ENCODE data around the gene EML6. TPM values are rescaled to one million over a fixed set of nuclear protein-coding genes. Genes with fewer than 3 reads are reported as not detected.

EML6 gene
- polyA plus RNA-seq, 2 donors, result 0.88 to 1.3 TPM

DNA sequence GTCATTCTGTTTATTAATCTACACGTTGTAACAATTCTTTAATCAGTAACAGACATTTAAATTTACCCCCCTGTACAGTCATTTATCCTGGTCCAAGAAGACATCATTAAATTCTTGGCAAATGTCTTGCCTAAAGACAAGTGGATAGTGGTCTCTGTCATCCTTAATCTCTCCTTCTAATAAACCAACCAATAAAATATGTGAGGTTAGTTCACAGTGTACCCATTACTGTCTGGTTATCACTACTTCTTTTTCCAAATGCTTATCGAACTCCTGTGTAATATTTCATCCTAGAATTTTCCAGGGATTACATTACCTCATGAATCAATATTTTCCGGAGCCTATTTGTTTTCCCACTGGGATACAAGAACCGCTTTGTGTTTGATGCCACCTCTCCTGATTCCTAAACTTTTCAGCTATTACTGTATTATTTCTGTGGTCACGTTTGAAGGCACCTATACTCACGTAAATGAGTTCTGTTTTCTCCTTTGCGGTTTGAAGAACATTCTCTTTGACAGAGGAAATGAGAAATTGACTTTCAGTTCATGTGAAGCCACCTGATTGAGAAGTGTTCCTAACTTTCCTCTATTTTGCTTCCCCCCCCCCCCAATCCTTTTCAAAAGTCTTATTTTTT, 195.3 kb downstream of the EML6 start:
- Histone ChIP-seq H3K27ac (ENCODE audit: low read depth in 2 of 2, low read length in 1 of 2) (no peak overlapping the region), H3K27me3 (ENCODE audit: control insufficient read depth in 1 of 2, insufficient read depth in 2 of 2, low read length in 2 of 2) (no peaks in the 10 kb centered on the region), H3K4me1 (ENCODE audit: control insufficient read depth in 2 of 2, insufficient read depth in 2 of 2, low read length in 1 of 2) (no peaks in the 10 kb centered on the region), H3K9me3 (ENCODE audit: control insufficient read depth in 2 of 2, insufficient read depth in 1 of 2, low read depth in 1 of 2, low read length in 1 of 2) (no peaks in the 10 kb centered on the region), H3K4me3 (ENCODE audit: low read depth in 1 of 2, low read length in 2 of 2) (no peak overlapping the region), H3K36me3 (ENCODE audit: control insufficient read depth in 2 of 2, insufficient read depth in 2 of 2, low read length in 1 of 2) (no peaks in the 10 kb centered on the region)
- 79 to 81% methylated on average over 7 of the region's 7 CpGs for WGBS, 2 donors

GRCh38 chr2:54920660-54921059, 197.2 kb downstream of the EML6 start:
- WGBS, 2 donors, result 98 to 100% methylated on average over 1 of the region's 1 CpG
- Histone ChIP-seq H3K36me3 (ENCODE audit: control insufficient read depth in 2 of 2, insufficient read depth in 2 of 2, low read length in 1 of 2) (no peaks in the 10 kb centered on the region), H3K4me1 (ENCODE audit: control insufficient read depth in 2 of 2, insufficient read depth in 2 of 2, low read length in 1 of 2) (no peaks in the 10 kb centered on the region), H3K27ac (ENCODE audit: low read depth in 2 of 2, low read length in 1 of 2) (no peak overlapping the region), H3K9me3 (ENCODE audit: control insufficient read depth in 2 of 2, insufficient read depth in 1 of 2, low read depth in 1 of 2, low read length in 1 of 2) (no peaks in the 10 kb centered on the region), H3K27me3 (ENCODE audit: control insufficient read depth in 1 of 2, insufficient read depth in 2 of 2, low read length in 2 of 2) (no peaks in the 10 kb centered on the region), H3K4me3 (ENCODE audit: low read depth in 1 of 2, low read length in 2 of 2) (no peak overlapping the region)

GRCh38 chr2:54924121-54924520, 200.7 kb downstream of the EML6 start:
- H3K4me1 ChIP-seq (ENCODE audit: control insufficient read depth in 2 of 2, insufficient read depth in 2 of 2, low read length in 1 of 2), result peaks cover 2 to 6% of the 10 kb centered on the region in 2 donors
- H3K36me3 ChIP-seq (ENCODE audit: control insufficient read depth in 2 of 2, insufficient read depth in 2 of 2, low read length in 1 of 2), result no peaks in the 10 kb centered on the region
- H3K27ac ChIP-seq (ENCODE audit: low read depth in 2 of 2, low read length in 1 of 2), result no peak overlapping the region
- no peaks in the 10 kb centered on the region for H3K27me3 ChIP-seq (ENCODE audit: control insufficient read depth in 1 of 2, insufficient read depth in 2 of 2, low read length in 2 of 2)
- H3K4me3 ChIP-seq (ENCODE audit: low read depth in 1 of 2, low read length in 2 of 2), result no peak overlapping the region
- WGBS, 2 donors, result 95 to 97% methylated on average over 1 of the region's 1 CpG
- no peaks in the 10 kb centered on the region for H3K9me3 ChIP-seq (ENCODE audit: control insufficient read depth in 2 of 2, insufficient read depth in 1 of 2, low read depth in 1 of 2, low read length in 1 of 2)

DNA sequence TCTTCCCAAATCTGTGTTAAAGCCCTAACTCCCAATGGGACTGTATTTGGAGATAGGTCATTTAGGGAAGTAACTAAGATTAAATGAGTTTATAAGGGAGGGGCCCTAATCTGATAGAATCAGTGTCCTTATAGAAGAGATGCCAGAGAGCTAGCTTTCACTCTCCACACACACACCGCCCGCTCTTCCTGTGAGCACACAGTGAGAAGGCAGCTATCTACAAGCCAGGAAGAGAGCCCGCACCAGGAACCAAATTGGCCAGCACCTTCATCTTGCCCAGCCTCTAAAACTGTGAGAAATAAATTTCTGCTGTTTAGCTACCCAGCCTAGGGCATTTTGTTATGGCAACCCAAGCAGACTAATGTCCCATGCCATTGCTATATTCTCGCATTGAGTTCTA, 201.6 kb downstream of the EML6 start:
- H3K27ac ChIP-seq (ENCODE audit: low read depth in 2 of 2, low read length in 1 of 2), result no peak overlapping the region
- no peaks in the 10 kb centered on the region for H3K9me3 ChIP-seq (ENCODE audit: control insufficient read depth in 2 of 2, insufficient read depth in 1 of 2, low read depth in 1 of 2, low read length in 1 of 2)
- H3K4me3 ChIP-seq (ENCODE audit: low read depth in 1 of 2, low read length in 2 of 2), result no peak overlapping the region
- peaks cover 2 to 6% of the 10 kb centered on the region in 2 donors for H3K4me1 ChIP-seq (ENCODE audit: control insufficient read depth in 2 of 2, insufficient read depth in 2 of 2, low read length in 1 of 2)
- no peaks in the 10 kb centered on the region for H3K36me3 ChIP-seq (ENCODE audit: control insufficient read depth in 2 of 2, insufficient read depth in 2 of 2, low read length in 1 of 2)
- 95 to 98% methylated on average over 4 of the region's 4 CpGs for WGBS, 2 donors
- H3K27me3 ChIP-seq (ENCODE audit: control insufficient read depth in 1 of 2, insufficient read depth in 2 of 2, low read length in 2 of 2), result no peaks in the 10 kb centered on the region

GRCh38 chr2:54927085-54927750, 203.8 kb downstream of the EML6 start:
- Histone ChIP-seq H3K4me1 (ENCODE audit: control insufficient read depth in 2 of 2, insufficient read depth in 2 of 2, low read length in 1 of 2) (peaks cover 2 to 6% of the 10 kb centered on the region in 2 donors), H3K27ac (ENCODE audit: low read depth in 2 of 2, low read length in 1 of 2) (no peak overlapping the region), H3K9me3 (ENCODE audit: control insufficient read depth in 2 of 2, insufficient read depth in 1 of 2, low read depth in 1 of 2, low read length in 1 of 2) (no peaks in the 10 kb centered on the region), H3K27me3 (ENCODE audit: control insufficient read depth in 1 of 2, insufficient read depth in 2 of 2, low read length in 2 of 2) (no peaks in the 10 kb centered on the region), H3K36me3 (ENCODE audit: control insufficient read depth in 2 of 2, insufficient read depth in 2 of 2, low read length in 1 of 2) (no peaks in the 10 kb centered on the region), H3K4me3 (ENCODE audit: low read depth in 1 of 2, low read length in 2 of 2) (no peak overlapping the region)
- WGBS, 2 donors, result 69 to 84% methylated on average over 8 of the region's 8 CpGs

DNA sequence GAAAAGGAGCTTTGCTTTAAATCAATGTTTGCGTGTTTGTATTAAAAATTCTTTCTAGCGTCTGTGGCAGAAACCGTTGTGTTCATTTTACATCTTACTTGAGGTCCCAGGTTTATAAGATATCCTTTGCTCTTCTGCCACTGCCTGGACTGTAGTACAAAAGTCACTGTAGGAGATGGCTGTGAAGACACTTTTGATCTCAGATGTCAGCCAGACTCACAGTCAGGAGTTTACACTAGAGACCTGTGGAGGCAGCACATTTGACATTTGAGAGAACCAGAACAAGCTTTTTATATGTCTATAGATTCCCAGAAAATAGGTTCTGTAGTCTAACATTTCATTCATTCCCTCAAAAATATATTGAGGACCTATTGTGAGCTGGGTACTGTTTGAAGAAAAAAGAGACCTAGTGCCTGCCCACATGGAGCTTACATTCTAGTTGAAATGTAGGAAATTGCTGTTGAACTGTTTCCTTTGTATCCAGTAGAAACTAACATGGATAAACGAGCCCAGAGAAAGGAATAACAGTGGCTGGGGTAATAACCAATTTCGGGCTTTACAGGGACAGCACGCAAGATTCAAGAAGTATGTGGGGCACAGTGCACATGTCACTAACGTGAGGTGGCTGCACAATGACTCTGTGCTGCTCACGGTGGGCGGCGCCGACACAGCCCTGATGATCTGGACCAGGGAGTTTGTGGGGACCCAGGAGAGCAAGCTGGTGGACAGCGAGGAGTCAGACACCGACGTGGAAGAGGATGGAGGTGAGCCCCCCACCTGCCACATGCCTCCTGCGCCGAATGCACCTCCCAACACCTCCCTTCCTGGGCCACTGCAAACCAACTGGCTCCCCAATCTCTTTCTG, 204.5 kb downstream of the EML6 start:
- WGBS, 2 donors, result 90 to 94% methylated on average over 16 of the region's 16 CpGs
- peak overlapping the region; percentile 51 to 80 for H3K27ac ChIP-seq (ENCODE audit: low read depth in 2 of 2, low read length in 1 of 2)
- no peaks in the 10 kb centered on the region for H3K27me3 ChIP-seq (ENCODE audit: control insufficient read depth in 1 of 2, insufficient read depth in 2 of 2, low read length in 2 of 2)
- no peak overlapping the region for H3K4me3 ChIP-seq (ENCODE audit: low read depth in 1 of 2, low read length in 2 of 2)
- no peaks in the 10 kb centered on the region for H3K9me3 ChIP-seq (ENCODE audit: control insufficient read depth in 2 of 2, insufficient read depth in 1 of 2, low read depth in 1 of 2, low read length in 1 of 2)
- H3K4me1 ChIP-seq (ENCODE audit: control insufficient read depth in 2 of 2, insufficient read depth in 2 of 2, low read length in 1 of 2), result peaks cover 2 to 6% of the 10 kb centered on the region in 2 donors
- H3K36me3 ChIP-seq (ENCODE audit: control insufficient read depth in 2 of 2, insufficient read depth in 2 of 2, low read length in 1 of 2), result no peaks in the 10 kb centered on the region

DNA sequence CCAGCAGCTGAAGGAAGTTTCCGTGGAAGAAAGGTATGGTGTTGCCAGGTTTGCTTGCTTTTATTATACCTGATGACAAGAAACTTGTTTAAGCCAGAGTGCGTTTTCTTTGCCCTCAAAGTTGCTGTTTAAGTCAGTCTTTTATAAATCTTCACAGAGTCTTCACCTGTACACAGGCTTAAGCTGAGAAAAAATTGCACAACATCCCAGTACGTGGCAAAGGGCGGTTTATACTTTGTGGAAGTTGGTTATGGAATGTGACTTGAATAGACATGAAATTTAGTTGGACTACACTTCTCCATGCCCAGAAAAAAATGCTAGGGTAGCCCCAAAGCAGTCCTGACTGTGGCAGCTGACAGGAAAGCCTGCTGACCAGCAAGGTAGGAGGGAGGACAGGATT, 205.3 kb downstream of the EML6 start:
- Histone ChIP-seq H3K4me1 (ENCODE audit: control insufficient read depth in 2 of 2, insufficient read depth in 2 of 2, low read length in 1 of 2) (peaks cover 2 to 6% of the 10 kb centered on the region in 2 donors), H3K27ac (ENCODE audit: low read depth in 2 of 2, low read length in 1 of 2) (peak overlapping the region; percentile 51 to 80), H3K27me3 (ENCODE audit: control insufficient read depth in 1 of 2, insufficient read depth in 2 of 2, low read length in 2 of 2) (no peaks in the 10 kb centered on the region), H3K4me3 (ENCODE audit: low read depth in 1 of 2, low read length in 2 of 2) (no peak overlapping the region), H3K9me3 (ENCODE audit: control insufficient read depth in 2 of 2, insufficient read depth in 1 of 2, low read depth in 1 of 2, low read length in 1 of 2) (no peaks in the 10 kb centered on the region), H3K36me3 (ENCODE audit: control insufficient read depth in 2 of 2, insufficient read depth in 2 of 2, low read length in 1 of 2) (no peaks in the 10 kb centered on the region)
- WGBS, 2 donors, result 56% methylated on average over 4 of the region's 4 CpGs

DNA sequence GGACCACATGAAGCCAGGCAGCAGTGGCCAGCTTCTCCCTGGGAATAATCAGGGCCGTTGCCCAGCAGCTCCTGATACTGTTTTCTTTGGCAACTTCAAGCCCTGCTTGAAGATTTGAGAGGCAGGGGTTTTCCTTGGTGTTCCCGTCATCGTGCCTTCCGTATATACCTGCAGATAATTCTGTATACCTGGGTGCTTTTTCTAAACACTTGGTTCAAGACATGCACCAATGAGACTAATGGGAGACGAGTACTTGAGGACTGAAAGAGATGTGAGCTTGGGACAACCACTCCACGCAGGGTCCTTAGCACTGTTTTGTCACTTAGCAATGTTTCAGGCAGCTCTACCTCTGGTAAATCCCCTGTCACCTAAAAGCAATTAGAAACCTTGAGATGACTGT, 208.0 kb downstream of the EML6 start:
- Histone ChIP-seq H3K4me3 (ENCODE audit: low read depth in 1 of 2, low read length in 2 of 2) (no peak overlapping the region), H3K27ac (ENCODE audit: low read depth in 2 of 2, low read length in 1 of 2) (no peak overlapping the region), H3K27me3 (ENCODE audit: control insufficient read depth in 1 of 2, insufficient read depth in 2 of 2, low read length in 2 of 2) (no peaks in the 10 kb centered on the region), H3K9me3 (ENCODE audit: control insufficient read depth in 2 of 2, insufficient read depth in 1 of 2, low read depth in 1 of 2, low read length in 1 of 2) (no peaks in the 10 kb centered on the region), H3K4me1 (ENCODE audit: control insufficient read depth in 2 of 2, insufficient read depth in 2 of 2, low read length in 1 of 2) (peaks cover 2 to 6% of the 10 kb centered on the region in 2 donors), H3K36me3 (ENCODE audit: control insufficient read depth in 2 of 2, insufficient read depth in 2 of 2, low read length in 1 of 2) (no peaks in the 10 kb centered on the region)
- WGBS, 2 donors, result 91 to 96% methylated on average over 6 of the region's 6 CpGs

- WGBS, 2 donors, result 73 to 83% methylated on average over 4 of the region's 4 CpGs
These were observed 211.9 kb downstream of the EML6 start for GRCh38 chr2:54935389-54935788.

More at GRCh38 chr2:54935389-54935788, 211.9 kb downstream of the EML6 start:
- Histone ChIP-seq H3K27me3 (ENCODE audit: control insufficient read depth in 1 of 2, insufficient read depth in 2 of 2, low read length in 2 of 2) (no peaks in the 10 kb centered on the region), H3K4me3 (ENCODE audit: low read depth in 1 of 2, low read length in 2 of 2) (no peak overlapping the region), H3K9me3 (ENCODE audit: control insufficient read depth in 2 of 2, insufficient read depth in 1 of 2, low read depth in 1 of 2, low read length in 1 of 2) (no peaks in the 10 kb centered on the region), H3K36me3 (ENCODE audit: control insufficient read depth in 2 of 2, insufficient read depth in 2 of 2, low read length in 1 of 2) (no peaks in the 10 kb centered on the region), H3K27ac (ENCODE audit: low read depth in 2 of 2, low read length in 1 of 2) (no peak overlapping the region), H3K4me1 (ENCODE audit: control insufficient read depth in 2 of 2, insufficient read depth in 2 of 2, low read length in 1 of 2) (no peaks in the 10 kb centered on the region)

Data from esophagus (tissue), 2 donors.